ENCODE measurements around the gene GLIS1. TPM values are rescaled to one million over a fixed set of nuclear protein-coding genes. Genes with fewer than 3 reads are reported as not detected.

The GLIS1 gene
- total and polyA plus RNA-seq, 11 donors, result 0.06 to 0.35 (median 0.13) TPM; not detected in 6

GRCh38 chr1:53535846-53536245 is 203.1 kb downstream of the GLIS1 start:
- ATAC-seq (no peak), DNase-seq (no peak)
- Histone ChIP-seq H3K27ac (no peak overlapping the region), H3K4me3 (no peak overlapping the region), H3K4me1 (no peaks in the 10 kb centered on the region), H3K36me3 (no peaks in the 10 kb centered on the region), H3K9me3 (no peaks in the 10 kb centered on the region), H3K27me3 (no peaks in the 10 kb centered on the region)
- intact Hi-C loops (cut with DNase I), result no loop called here
- TF ChIP-seq CTCF (IDR thresholded peaks at IDR 0.05), result no peak
- no peak for TF ChIP-seq POLR2A (IDR thresholded peaks at IDR 0.05)
- 86 to 90% (median 87%) methylated on average over 7 of the region's 7 CpGs for WGBS, 4 donors

- Histone ChIP-seq H3K27ac (no peak overlapping the region), H3K4me3 (no peak overlapping the region), H3K27me3 (no peaks in the 10 kb centered on the region), H3K9me3 (no peaks in the 10 kb centered on the region), H3K36me3 (no peaks in the 10 kb centered on the region), H3K4me1 (no peaks in the 10 kb centered on the region)
- 91 to 97% (median 93%) methylated on average over 5 of the region's 5 CpGs for WGBS, 4 donors
- TF ChIP-seq POLR2A (IDR thresholded peaks at IDR 0.05) (no peak), CTCF (IDR thresholded peaks at IDR 0.05) (no peak)
- ATAC-seq (no peak), DNase-seq (no peak)
- intact Hi-C loops (cut with DNase I), result no loop called here
These were observed 203.7 kb downstream of the GLIS1 start for GRCh38 chr1:53535226-53535625.

- TF ChIP-seq POLR2A (IDR thresholded peaks at IDR 0.05) (no peak), CTCF (IDR thresholded peaks at IDR 0.05) (no peak)
- peaks cover 0 to 1% (median 0%) of the 10 kb centered on the region in 12 donors for H3K4me1 ChIP-seq
- ATAC-seq (no peak), DNase-seq (no peak)
- no peaks in the 10 kb centered on the region for H3K36me3 ChIP-seq
- no peak overlapping the region for H3K27ac ChIP-seq
- H3K27me3 ChIP-seq, result peaks cover 0 to 3% (median 0%) of the 10 kb centered on the region in 9 donors
- no peak overlapping the region for H3K4me3 ChIP-seq
- intact Hi-C loops (cut with DNase I), result no loop called here
- no peaks in the 10 kb centered on the region for H3K9me3 ChIP-seq
- 82 to 86% (median 84%) methylated on average over 4 of the region's 4 CpGs for WGBS, 4 donors
These were observed 206.1 kb downstream of the GLIS1 start for GRCh38 chr1:53532912-53533311.

- DNase-seq, result no peak
- no peak for ATAC-seq
- no peaks in the 10 kb centered on the region for H3K36me3 ChIP-seq
- H3K27ac ChIP-seq, result no peak overlapping the region
- intact Hi-C loops (cut with DNase I), result no loop called here
- 58 to 70% (median 64%) methylated on average over 8 to 9 of the region's 9 CpGs for WGBS, 4 donors
- TF ChIP-seq POLR2A (IDR thresholded peaks at IDR 0.05) (no peak), CTCF (IDR thresholded peaks at IDR 0.05) (no peak)
- H3K4me3 ChIP-seq, result no peak overlapping the region
- peaks cover 0 to 3% (median 0%) of the 10 kb centered on the region in 9 donors for H3K27me3 ChIP-seq
- H3K9me3 ChIP-seq, result no peaks in the 10 kb centered on the region
- peaks cover 0 to 7% (median 0%) of the 10 kb centered on the region in 12 donors for H3K4me1 ChIP-seq
These were observed 206.6 kb downstream of the GLIS1 start for GRCh38 chr1:53532377-53532776.

Data from heart left ventricle (tissue), 16 donors.